ENCODE measurements around the gene ARHGAP26.
A peak's percentile ranks its signal among the peaks of the same experiment; 100 is the strongest.

The ARHGAP26 gene

GRCh38 chr5:142910128-142910527 lies 140.0 kb downstream of the ARHGAP26 start:
- no peak for DNase-seq

GRCh38 chr5:142911170-142911569 lies 141.0 kb downstream of the ARHGAP26 start:
- no peak for DNase-seq

DNA sequence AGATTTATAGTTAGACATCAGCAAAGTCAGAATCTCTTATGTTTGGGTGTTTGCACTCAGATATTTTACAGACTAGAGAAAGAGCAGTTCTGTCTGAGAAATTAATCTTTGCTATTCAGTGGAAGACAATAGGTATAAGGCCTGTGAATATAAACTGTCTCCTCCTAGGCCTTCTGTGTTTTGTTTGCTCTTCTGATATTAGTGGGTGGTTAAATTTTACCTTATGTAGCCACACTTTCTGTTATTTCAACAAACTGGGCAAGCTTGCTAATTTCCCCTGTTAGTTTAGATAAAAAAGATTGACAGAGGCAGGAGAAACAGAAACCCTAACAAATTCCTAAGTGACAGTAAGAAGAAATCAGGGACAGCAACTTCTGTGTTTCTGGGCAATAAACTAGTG lies 141.6 kb downstream of the ARHGAP26 start:
- DNase-seq, result no peak

DNA sequence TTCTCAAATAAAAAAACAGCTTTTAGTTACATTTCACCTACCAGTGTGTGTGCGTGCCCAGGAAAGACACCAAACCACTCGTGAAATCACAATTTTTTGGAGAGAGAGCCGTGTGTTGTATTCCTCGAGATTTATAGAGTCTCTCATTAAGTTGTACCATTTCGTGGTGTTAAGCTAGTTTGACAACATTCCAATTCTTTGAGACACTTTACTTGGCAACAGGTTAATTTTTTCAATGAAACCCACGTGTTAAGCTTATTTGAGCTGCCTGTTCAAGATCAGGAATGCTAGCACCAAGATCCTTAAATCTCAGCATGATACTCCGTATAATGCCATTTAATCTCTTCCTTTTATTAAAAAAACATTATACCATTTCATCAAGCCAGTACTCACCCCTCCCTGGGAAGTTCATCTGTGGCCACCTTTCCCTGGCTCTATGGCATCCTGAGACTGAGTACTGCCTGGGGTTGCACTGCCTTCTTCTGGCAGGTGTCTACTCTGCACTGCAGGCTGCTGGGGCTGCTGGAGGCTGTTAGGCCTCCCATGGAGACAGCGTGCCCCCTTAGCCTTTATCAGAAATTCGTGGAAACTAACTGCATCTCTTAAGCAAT lies 143.7 kb downstream of the ARHGAP26 start:
- no peak for DNase-seq

GRCh38 chr5:142915038-142915437 lies 144.9 kb downstream of the ARHGAP26 start:
- no peak for DNase-seq

GRCh38 chr5:142915813-142916424 lies 145.7 kb downstream of the ARHGAP26 start:
- DNase-seq, result no peak

DNA sequence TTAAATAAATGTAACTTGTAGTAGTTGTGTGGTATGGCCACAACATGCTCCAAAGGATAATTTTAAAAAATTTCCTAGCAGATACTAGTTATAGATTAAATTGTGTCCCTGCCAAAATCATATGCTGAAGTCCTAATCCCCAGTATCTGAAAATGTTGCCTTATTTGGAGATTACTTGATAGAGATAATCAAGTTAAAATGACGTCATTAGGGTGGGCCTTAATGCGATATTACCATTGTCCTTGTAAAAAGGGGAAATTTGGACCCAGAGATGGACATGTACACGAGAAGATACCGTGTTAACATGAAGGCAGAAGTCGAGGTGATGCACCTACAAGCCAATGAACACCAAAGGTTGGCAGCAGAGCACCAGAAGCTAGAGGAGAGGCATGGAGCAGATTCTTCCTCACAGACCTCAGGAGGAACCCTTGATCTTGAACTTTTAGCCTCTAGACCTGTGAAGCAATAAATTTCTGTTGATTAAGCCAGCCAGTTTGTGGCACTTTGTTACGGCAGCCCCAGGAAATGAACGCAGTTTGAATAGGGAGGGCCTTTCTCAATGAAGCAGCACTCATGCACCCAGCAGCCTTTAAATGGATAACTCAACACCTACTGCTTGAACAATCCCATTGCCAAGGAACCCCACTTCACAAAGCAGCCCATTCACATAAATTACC lies 148.9 kb downstream of the ARHGAP26 start:
- DNase-seq, result peak in 1 of 2 donors; percentile 60

DNA sequence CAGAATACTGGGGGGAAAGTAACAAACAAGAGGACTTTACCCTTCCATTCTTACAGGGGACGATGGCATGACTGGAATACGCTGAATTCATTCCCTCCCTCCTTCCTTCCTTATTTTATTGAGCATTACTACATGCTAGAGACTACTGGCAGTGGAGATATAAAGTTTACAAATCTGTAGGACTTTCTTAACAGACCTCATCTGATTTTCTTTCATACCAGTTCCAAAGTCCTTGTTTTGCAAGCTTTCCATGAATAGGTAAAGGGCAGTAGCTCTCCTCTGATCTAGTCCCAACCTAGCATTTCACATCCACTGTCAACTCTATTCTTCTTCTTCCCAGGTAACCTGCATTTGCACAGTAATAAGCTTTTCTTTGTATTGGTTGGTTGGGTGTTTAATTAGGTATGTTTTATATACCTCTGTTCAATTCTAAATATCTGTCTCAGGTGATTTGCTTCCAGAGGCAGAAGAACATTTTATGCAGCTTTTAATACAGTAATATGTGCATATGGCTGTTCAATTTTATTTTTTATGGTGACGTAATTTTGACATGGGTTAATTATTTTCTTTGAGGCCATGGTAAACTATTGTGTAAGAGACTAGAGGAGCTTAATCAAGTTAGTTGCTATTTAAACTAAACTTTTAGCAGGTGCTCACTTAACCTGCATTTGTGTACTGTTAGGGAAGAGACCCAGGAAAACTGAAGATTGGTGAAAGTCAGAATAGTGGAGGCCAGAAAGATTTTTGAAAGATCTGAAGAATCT lies 150.9 kb downstream of the ARHGAP26 start:
- no peak for DNase-seq

- DNase-seq, result peak; percentile 56 to 71
These were observed 152.2 kb downstream of the ARHGAP26 start for GRCh38 chr5:142922223-142922952.

GRCh38 chr5:142924135-142924883 lies 154.1 kb downstream of the ARHGAP26 start:
- DNase-seq, result peak; percentile 45 to 63

GRCh38 chr5:142925795-142926194 lies 155.6 kb downstream of the ARHGAP26 start:
- DNase-seq, result peak; percentile 69 to 77

- DNase-seq, result no peak
These were observed 156.4 kb downstream of the ARHGAP26 start for GRCh38 chr5:142926549-142926948.

GRCh38 chr5:142928999-142929398 lies 158.8 kb downstream of the ARHGAP26 start:
- peak in 1 of 2 donors; percentile 34 for DNase-seq

GRCh38 chr5:142929587-142929986 lies 159.4 kb downstream of the ARHGAP26 start:
- peak in 1 of 2 donors; percentile 53 for DNase-seq

DNA sequence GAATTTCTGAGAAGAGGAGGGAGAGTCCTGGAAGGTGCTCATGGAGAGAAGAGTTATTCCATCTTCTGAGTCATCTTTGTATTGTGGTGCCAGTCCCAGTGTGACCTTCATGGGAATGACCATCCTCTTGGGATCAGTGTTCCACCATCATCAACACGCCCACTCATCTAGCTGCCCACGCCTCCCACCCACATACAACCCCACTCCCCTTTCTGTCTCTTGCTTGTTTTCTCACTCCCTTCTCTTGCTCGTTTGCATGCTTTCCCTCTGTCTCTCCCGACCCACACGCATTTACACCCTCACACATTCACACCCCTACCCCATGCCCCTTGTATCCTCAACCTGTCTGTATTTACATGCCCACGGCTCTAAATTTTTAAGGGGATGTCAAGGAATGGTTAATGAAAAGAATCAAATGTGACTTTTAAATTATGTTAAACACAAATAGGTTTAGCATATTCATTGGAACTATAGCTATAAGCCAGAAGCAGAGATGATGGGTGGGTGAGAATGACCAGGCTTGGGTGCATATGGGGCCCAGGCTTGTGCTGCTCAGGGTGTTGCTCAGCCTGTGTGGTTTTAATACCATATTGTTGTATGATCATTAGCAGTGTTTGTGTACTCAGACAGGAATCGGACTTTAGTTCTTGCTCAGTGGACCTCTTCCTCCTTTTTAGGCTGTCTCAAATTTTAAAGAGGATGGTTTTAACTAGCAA lies 160.4 kb downstream of the ARHGAP26 start:
- DNase-seq, result no peak

DNA sequence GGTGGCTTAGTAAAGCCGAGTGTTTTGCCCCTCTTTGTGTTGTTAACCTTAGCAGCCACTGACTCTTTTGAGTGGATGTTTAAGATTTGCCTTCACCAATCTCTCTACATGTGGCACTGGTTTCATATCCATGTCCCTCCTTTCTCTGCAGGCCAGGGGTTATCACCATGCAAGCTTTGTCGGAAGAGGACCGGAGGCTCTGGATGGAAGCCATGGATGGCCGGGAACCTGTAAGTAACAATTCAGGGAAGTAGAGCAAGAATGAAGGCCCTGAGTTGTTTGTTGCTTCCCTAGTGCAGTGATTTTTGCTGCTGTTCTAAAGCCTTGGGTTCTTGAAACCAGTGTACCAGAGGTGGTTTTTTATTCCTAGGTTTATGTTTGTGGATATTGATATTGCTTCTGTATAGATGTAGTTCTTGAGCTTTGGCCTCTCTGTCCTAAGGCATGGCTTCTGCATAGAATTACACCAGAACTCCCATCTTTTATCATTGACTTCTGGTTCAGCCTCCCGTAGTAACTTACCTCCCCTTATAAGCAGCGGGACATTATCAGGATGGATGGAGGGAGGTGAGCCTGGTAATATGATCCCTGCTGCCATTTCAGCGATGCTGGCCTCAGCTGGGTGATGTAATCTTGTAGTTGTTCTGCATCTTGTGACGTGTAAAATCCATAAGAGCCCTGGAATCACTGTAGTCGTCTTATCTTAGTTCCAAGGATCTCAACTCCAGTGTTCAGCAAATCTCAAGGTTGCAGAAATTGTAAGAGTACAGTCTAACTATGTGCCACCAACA lies 161.9 kb downstream of the ARHGAP26 start:
- DNase-seq, result no peak

- no peak for DNase-seq
These were observed 164.0 kb downstream of the ARHGAP26 start for GRCh38 chr5:142934051-142934762.

DNA sequence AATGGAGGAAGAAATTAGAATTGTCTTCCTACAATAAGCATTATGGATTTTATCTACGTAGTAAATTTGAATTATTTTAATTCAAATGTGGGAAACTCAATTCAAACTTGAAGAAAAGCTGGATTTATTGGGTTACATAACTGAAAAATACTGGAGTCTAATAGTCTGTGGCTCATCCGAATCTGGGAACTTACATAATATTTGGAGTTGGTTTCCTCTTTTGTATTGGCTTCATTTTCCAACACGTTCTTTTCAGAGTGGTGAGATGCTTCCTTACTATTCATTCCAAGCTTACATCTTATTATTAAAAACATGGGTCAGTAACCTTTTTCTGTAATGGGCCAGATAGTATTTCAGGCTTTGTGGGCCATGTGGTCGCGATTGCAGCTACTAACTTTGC lies 164.8 kb downstream of the ARHGAP26 start:
- DNase-seq, result peak; percentile 62 to 66

- DNase-seq, result no peak
These were observed 167.2 kb downstream of the ARHGAP26 start for GRCh38 chr5:142937374-142937773.

Data from inflammatory macrophage treated with lipopolysaccharide for 1 hour (primary cell).